HG03520 (cell line): ENCODE results near the gene DNAH8.

Experiments used
- ATAC-seq: cut with Tn5 transposase; IDR thresholded peaks from one replicate; pipeline ENCODE4 v1.9.1; 2021; ENCODE audit warnings: mild to moderate bottlenecking, moderate library complexity; ENCODE audit not compliant: unreplicated experiment

Gene DNAH8

GRCh38 chr6:38955861-38956260, 240.8 kb downstream of the DNAH8 start:
- ATAC-seq = no peak

DNA sequence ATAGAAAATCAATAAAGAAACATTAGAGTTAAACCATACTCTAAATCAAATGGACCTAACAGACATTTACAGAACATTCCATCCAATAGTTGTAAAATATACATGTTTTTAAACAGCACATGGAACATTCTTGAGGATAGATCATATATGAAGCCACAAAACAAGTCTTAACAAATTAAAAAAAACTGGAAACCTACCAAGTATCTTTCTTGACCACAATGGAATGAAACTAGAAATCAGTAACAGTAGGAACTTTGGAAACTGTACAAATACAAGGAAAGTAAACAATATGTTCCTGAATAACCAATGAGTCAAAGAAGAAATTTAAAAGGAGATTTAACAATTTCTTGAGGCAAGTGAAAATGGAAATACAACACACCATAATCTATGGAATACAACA, 242.3 kb downstream of the DNAH8 start:
- no peak for ATAC-seq

GRCh38 chr6:38959138-38959537, 244.0 kb downstream of the DNAH8 start:
- ATAC-seq = no peak

GRCh38 chr6:38968702-38969149, 253.6 kb downstream of the DNAH8 start:
- ATAC-seq = no peak

DNA sequence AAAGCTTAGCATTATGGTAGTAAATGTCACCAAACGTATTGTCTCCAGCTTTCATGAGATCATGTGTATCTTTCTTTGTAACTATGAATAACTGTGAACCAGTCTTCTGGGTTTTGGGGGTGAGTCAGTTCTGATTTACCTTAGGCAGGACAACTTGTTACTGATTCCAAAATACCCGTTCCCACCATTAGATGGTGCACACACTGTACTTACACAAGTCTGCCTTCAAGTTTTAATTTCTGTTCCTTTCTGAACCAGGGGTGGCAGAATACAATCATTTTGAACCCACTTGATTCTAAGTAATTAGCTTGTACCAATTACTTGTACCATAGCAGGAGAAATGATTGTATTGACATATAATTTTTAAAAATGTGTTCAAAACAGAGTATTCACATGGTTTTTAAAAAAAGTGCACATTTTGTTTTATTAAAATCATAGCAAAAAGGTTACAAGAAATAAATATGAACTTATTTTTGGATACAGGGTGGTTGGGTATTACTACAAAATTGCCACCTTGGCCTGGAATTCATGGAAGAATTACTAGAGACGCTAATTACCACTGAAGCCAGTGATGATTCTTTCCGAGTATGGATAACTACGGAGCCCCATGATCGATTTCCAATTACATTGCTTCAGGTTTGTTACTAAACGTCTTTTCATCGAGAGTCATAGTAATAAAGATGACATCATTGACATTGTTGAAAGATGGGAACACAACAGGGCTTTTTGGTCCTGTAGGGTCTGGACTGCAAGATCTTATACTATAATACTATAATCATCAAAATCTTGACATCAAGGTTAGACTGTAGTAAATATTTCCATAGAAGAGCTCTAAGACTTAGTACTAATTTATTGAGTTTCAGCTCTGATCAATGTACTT, 258.3 kb downstream of the DNAH8 start:
- ATAC-seq = no peak

DNA sequence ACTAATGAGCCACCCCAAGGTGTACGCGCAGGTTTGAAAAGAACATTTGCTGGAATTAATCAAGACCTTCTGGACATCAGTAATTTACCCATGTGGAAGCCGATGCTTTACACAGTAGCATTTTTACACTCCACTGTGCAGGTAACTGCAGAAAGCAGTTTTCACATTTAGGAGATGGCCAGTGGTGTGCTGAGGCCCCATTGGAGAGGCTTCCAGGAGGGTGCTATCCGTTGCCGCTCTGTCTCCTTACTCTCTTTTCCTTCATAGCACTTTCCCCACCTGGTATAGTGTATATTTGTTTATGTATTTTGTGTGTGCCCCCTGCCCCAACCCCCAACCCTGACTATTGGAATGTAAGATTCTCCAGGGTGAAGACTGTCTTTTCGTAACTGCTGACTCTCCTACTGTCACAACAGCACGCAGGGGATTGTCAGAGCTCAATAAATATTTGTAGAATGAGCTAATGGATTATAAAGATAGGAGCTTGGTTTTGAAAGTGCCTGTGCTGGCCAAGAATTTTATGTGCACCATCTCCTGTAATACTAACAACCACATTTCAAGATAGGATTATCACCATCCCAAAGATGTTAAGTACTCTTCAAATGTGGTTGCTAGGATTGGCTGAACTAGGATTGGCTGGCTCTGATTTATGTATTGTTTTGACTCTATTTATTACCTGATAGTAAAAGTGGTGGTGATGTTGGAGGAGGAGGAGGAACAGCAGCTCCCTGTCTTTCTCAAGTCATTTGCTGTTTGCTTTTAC, 259.5 kb downstream of the DNAH8 start:
- no peak for ATAC-seq

GRCh38 chr6:38975621-38976049, 260.5 kb downstream of the DNAH8 start:
- no peak for ATAC-seq

DNA sequence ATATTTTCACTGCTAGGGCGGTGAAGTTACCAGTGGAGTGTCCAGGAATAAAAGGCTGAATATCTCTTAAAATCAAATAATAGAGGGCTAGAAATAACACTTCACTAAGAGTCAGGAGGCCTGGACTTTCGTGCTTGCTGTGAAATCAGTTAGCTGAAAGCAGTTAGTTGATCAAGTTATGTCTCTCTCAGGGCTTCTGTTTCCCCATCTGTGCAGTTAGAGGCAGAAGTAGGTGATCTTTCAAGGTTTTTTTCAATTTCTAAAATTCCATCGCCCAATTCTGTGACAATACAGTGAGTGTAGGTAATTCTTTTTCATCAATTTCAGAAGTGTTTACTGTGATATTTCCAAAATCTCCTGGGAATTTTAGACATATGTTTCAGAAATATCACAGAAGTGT, 260.9 kb downstream of the DNAH8 start:
- no peak for ATAC-seq

- ATAC-seq = no peak
Measured at GRCh38 chr6:38976801-38977500, 261.8 kb downstream of the DNAH8 start.

DNA sequence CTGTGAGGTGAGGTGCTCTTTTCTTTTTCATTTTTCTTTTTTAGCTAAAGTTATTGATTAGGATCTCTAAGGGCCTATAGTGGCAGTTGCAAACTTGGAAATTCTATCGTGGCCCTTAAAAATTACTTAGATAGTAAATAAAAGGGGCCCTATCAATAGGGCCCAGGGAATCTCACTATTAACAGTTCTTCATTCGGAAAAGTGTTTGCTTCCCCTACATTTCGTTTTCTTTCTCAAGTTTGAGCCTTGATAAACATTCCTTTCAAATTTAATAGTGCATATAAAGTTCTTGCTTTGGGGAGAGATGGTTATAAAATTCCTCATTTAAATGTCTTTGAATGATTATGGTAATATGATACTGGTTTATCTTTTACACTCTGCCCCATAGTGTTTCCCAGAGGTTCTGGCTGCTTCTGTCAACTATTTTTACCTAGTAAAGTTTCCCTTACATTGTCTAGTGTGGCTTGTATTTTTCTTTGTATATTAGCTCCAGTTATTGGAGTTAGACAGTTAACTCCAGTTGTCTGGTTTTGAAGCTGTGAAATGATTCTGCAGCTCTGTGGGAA, 263.1 kb downstream of the DNAH8 start:
- no peak for ATAC-seq

GRCh38 chr6:38982470-38982869, 267.4 kb downstream of the DNAH8 start:
- no peak for ATAC-seq

DNA sequence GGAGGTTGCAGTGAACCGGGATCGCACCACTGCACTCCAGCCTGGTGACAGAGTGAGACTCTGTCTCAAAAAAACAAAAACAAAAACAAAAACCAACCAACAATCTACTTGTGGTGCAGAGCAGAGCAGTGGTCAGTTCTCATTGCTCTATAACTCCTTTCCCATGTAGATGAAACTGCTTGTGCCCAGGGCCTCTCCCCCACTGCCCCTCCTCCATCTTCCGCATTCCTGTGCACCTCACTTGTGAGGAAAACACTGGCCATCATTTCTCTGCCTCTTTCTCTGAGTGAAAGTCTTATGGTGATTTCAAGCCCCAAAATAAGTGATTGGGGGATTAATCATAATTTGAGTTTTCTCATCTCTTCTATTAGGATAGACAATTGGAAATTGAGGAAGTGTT, 269.6 kb downstream of the DNAH8 start:
- ATAC-seq = no peak

DNA sequence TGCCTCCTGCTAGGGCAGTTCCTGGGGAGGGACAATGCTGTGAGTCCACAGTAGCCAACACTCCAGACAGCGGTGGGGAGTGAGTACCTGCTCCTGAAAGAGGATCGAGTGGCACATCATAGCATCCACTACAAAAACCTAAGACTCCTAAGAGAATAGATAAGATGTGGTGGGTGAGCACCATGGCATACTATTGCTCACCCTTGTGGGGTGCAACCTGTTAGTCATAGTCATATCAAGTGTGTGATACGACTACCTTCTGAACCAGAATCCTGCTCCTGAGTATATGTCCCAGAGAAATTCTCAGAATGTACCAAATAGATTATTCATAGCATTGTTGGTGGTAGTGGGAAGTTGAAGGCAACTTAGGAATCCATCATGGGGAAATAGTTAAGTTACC, 270.7 kb downstream of the DNAH8 start:
- ATAC-seq = no peak

DNA sequence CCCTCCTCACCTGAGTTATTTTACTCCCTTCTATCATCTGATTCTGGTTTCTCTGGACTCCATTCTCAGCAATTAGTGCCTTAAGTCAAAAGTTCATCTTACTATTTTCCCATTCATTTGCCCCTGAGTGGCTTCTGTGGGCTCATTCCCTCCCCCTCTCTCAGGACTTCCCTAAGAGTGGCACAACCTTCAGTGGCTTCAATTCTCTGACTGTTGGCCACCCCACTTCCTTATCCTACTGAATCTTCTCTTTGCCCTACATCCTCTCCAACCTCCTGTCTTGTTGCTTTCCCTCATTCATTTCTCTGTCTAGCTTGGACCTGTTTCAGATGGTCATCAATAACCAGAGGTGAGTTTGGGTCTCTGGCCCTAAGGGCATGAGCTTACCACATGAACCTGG, 272.4 kb downstream of the DNAH8 start:
- no peak for ATAC-seq

DNA sequence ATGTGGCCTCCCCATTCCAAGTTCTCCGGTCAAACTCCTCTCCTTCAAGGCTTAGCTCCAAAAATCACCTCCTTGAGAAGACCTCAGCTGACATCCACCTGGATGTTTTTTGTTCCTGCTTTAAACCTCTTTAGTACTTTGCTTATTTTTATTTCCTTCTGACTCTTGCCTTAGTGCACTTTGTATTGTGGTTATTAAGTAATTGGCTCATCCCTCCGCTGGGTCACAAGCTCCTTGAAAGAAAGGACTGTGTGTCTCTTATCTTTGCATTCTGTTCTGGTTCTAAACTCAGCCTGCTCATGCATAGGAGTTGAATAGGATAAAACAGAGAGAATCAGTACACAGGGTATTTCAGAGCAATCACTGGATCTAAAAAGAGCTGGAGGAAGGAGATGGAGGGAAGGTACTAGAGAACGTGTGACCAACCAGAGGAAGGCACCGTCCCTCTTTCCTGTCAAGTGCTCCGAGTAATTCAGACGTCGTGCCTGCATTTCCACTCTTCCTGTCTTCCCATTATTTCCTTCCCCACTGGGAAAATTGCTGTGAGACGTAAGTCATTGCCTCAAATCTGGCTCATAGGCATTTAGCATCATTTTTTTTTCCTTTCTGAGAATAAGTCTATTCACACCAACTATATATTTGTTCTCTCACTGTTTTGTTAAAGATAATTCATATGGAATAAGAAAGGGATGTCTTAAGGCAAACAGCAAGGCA, 273.8 kb downstream of the DNAH8 start:
- ATAC-seq = no peak

- ATAC-seq = no peak
Measured at GRCh38 chr6:38990475-38990874, 275.4 kb downstream of the DNAH8 start.

DNA sequence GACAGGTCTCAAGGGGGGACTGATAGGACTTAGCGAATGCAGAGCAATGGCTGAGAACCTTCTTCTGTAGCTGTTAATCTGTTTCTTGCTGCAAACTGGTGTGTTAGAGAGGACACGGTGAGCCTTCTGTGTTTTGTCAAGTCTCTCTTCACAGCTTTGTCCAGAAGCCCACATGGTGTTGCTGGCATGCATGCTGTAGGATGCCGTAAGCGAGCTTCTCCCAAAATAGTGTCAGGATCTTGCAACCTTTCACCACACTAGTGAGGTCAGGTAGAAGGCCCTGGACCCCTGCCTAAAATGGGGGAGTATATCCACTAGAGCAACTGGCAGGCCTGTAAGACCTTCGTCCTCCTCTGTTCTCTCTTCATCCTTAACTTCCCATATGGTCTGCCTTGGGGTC, 281.6 kb downstream of the DNAH8 start:
- ATAC-seq = no peak

GRCh38 chr6:38997128-38997761, 282.1 kb downstream of the DNAH8 start:
- ATAC-seq = no peak

DNA sequence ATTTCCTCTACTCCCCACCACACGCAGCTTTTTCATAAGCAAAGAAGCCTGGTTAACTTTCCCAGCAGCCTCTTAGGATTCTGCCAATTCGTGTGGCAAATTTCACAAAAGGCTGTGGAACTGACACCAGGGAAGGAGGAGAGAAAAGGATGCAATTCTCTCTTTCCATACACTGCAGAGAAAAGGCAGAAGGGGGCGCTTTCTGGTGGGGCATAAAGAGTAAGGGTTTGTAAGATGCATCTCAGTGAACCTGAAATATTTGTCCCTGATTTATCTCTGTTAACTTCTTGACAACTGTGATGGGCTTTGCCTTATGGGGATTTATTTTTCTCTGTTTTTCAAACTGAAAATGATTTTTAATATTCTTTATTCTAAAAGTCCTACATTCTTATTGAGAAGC, 288.0 kb downstream of the DNAH8 start:
- ATAC-seq = no peak

GRCh38 chr6:39003492-39003891, 288.4 kb downstream of the DNAH8 start:
- ATAC-seq = no peak
